PC-9 (cell line): ENCODE data around the gene FAM47E. TPM values are rescaled to one million over a fixed set of nuclear protein-coding genes. Genes with fewer than 3 reads are reported as not detected.

Source experiments
- BruUV-seq: library from RNA; stranded (reverse); fragments of 400-500 nt; replicated peaks from 2 replicates; lab custom pipeline; 2021; lab: Mats Ljungman, UMichigan
- CTCF ChIA-PET: fragments of 300-600 bp; sonication (Branson Sonifier 250); formaldehyde crosslinking; loops from one replicate; lab custom pipeline; 2022; ENCODE audit warnings: antibody characterized with exemption; lab: Charles Lee
- POLR2A ChIA-PET: fragments of 300-600 bp; sonication (Branson Sonifier 250); formaldehyde crosslinking; loops from one replicate; lab custom pipeline; 2022; ENCODE audit warnings: antibody characterized with exemption; ENCODE audit not compliant: unreplicated experiment; lab: Charles Lee
- DNase-seq, 2 experiments: peaks; one replicate each; pipeline versions ENCODE4 v3.0.0 to v3.0.0-alpha.2; 2015 to 2022; ENCODE audit warnings: mixed read lengths in 1 of 2
- H2AFZ ChIP-seq: fragments of 200-600 bp; sonication (generic); 2 replicates; pipeline ENCODE4 v1.8.1; 2017; ENCODE audit warnings: antibody characterized with exemption
- H3F3A ChIP-seq: fragments of 200-600 bp; sonication (generic); 2 replicates; pipeline ENCODE4 v1.8.1; 2017; ENCODE audit warnings: antibody characterized with exemption, mild to moderate bottlenecking, low read depth; ENCODE audit not compliant: insufficient read depth
- H3K27ac ChIP-seq: fragments of 200-600 bp; sonication (generic); 2 replicates; pipeline ENCODE4 v1.6.1; 2016; ENCODE audit warnings: mixed run types
- H3K27me3 ChIP-seq: fragments of 200-600 bp; sonication (generic); 2 replicates; pipeline ENCODE4 v1.6.1; 2016; ENCODE audit warnings: low read depth, mixed run types; ENCODE audit not compliant: insufficient read depth
- H3K36me3 ChIP-seq: fragments of 200-600 bp; sonication (generic); 2 replicates; pipeline ENCODE4 v1.6.1; 2016; ENCODE audit warnings: low read depth, mixed run types
- H3K4me1 ChIP-seq: fragments of 200-600 bp; sonication (generic); replicated peaks from 2 replicates; pipeline ENCODE4 v1.6.1; 2016; ENCODE audit warnings: mixed run types; ENCODE audit not compliant: insufficient read depth
- H3K4me2 ChIP-seq: fragments of 200-600 bp; sonication (generic); 2 replicates; pipeline ENCODE4 v1.6.1; 2017; ENCODE audit warnings: mixed run types
- H3K4me3 ChIP-seq: fragments of 200-600 bp; sonication (generic); 2 replicates; pipeline ENCODE4 v1.6.1; 2016; ENCODE audit warnings: mixed run types
- H3K79me2 ChIP-seq: fragments of 200-600 bp; sonication (generic); 2 replicates; pipeline ENCODE4 v1.6.1; 2017; ENCODE audit warnings: low read depth, mixed run types
- H3K9me2 ChIP-seq: fragments of 200-600 bp; sonication (generic); 2 replicates; pipeline ENCODE4 v1.8.1; 2017; ENCODE audit warnings: mild to moderate bottlenecking; ENCODE audit not compliant: insufficient read depth
- H3K9me3 ChIP-seq: fragments of 200-600 bp; sonication (generic); 2 replicates; pipeline ENCODE4 v1.8.1; 2016; ENCODE audit warnings: low read depth; ENCODE audit not compliant: insufficient read depth
- H4K20me1 ChIP-seq: fragments of 200-600 bp; sonication (generic); 2 replicates; pipeline ENCODE4 v1.8.1; 2017; ENCODE audit not compliant: insufficient read depth
- EZH2 ChIP-seq: fragments of 200-600 bp; sonication (generic); IDR thresholded peaks from 2 replicates; pipeline ENCODE4 v1.8.0; 2017; ENCODE audit warnings: antibody characterized with exemption, low read depth
- intact Hi-C: fragments of 100-400 bp; cut with micrococcal nuclease; formaldehyde crosslinking; loops from one replicate; pipeline ENCODE4 v1.10.0; 2022; ENCODE audit not compliant: unreplicated experiment
- total RNA-seq: library from RNA; stranded (reverse); gene quantifications from 2 replicates; pipeline ENCODE4 v1.2.3, GENCODE V29; 2021
- TF ChIP-seq, protein P1 (sequence below): fragments of 200-600 bp; sonication (generic); conservative IDR thresholded peaks from 2 replicates; pipeline ENCODE4 v1.6.1; 2017; ENCODE audit warnings: mixed run types, antibody characterized with exemption, mild to moderate bottlenecking, moderate library complexity

Gene FAM47E
- total RNA-seq, 1 experiment from 2014 or later, result 2.2 TPM

DNA sequence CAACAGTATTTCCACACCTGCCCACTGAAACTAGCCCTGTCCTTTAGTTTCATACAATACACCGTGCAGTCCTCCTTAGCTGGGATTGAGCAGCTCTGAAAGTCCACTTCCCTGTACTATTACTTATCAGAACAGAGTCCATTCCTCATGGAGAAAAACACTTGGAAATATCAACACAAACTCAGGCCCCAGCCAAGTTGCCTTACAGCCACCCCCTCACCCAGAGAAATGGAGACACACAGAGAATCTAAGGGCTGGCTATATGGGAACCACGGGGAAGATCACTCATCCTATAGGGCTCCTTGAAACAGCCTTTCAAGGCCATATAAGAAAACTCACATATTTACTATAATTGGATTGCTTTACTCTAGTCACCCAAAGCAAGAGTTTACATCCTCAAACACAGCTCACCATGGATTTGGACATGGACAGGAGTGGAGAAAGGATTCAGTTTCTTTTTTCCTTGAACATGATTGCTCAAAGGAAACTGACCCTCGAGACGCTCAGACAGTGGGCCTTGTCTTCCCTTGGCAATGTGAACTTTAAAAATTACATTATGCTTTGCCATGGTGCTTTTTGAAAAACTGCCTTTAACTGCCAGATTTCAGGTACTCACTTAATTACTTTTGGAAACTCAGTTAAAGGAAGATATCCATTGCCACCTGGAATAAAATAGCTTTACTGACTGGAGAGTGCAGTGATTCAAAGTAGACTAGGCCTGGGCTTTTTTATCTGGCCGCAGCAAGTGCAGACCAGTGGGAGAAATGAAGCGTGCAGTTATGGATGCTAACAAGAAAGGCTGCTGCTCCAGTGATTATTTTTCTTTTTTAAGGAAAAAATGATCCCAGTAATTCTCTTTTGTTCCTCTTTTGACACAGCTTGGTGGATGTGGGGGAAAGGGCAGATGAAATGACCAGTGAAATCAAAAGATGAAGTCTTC is 39.5 kb upstream of the FAM47E start:
- peaks cover 21% of the 10 kb centered on the region; the same call in 1 of the 2 replicates for H3F3A ChIP-seq
- ChIA-PET POLR2A (interaction anchor here (0.6 kb wide), 1 partner anchor 166 kb away, joined by 9 read pairs; no protein-coding TSS in a partner anchor), CTCF (no interaction called here)
- no peaks in the 10 kb centered on the region for H3K9me2 ChIP-seq
- peaks cover 58% of the 10 kb centered on the region for H3K79me2 ChIP-seq
- no peaks in the 10 kb centered on the region for H3K9me3 ChIP-seq
- BruUV-seq, result no TSS peak
- peaks cover 50% of the 10 kb centered on the region for H3K4me1 ChIP-seq
- DNase-seq, result no peak
- H3K4me3 ChIP-seq, result peak overlapping the region; percentile 81
- H3K27me3 ChIP-seq, result no peaks in the 10 kb centered on the region
- 0 out of 2 replicates have a peak, but pooled peaks cover 11% of the 10 kb centered on the region for H3K36me3 ChIP-seq
- H2AFZ ChIP-seq, result peak overlapping the region; percentile 83; the same call in 1 of the 2 replicates
- intact Hi-C loops, result loop anchor here (2.0 kb wide), 1 partner anchor 95 kb away; the partner anchor contains the start of gene STBD1
- 0 out of 2 replicates have a peak overlapping the region, but pooled peaks have one; percentile 89 for H3K27ac ChIP-seq
- peak overlapping the region; percentile 90 for H3K4me2 ChIP-seq
- TF ChIP-seq, protein P1, sequence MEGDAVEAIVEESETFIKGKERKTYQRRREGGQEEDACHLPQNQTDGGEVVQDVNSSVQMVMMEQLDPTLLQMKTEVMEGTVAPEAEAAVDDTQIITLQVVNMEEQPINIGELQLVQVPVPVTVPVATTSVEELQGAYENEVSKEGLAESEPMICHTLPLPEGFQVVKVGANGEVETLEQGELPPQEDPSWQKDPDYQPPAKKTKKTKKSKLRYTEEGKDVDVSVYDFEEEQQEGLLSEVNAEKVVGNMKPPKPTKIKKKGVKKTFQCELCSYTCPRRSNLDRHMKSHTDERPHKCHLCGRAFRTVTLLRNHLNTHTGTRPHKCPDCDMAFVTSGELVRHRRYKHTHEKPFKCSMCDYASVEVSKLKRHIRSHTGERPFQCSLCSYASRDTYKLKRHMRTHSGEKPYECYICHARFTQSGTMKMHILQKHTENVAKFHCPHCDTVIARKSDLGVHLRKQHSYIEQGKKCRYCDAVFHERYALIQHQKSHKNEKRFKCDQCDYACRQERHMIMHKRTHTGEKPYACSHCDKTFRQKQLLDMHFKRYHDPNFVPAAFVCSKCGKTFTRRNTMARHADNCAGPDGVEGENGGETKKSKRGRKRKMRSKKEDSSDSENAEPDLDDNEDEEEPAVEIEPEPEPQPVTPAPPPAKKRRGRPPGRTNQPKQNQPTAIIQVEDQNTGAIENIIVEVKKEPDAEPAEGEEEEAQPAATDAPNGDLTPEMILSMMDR, result no peak
- TF ChIP-seq EZH2, result no peak
- no peaks in the 10 kb centered on the region for H4K20me1 ChIP-seq

DNA sequence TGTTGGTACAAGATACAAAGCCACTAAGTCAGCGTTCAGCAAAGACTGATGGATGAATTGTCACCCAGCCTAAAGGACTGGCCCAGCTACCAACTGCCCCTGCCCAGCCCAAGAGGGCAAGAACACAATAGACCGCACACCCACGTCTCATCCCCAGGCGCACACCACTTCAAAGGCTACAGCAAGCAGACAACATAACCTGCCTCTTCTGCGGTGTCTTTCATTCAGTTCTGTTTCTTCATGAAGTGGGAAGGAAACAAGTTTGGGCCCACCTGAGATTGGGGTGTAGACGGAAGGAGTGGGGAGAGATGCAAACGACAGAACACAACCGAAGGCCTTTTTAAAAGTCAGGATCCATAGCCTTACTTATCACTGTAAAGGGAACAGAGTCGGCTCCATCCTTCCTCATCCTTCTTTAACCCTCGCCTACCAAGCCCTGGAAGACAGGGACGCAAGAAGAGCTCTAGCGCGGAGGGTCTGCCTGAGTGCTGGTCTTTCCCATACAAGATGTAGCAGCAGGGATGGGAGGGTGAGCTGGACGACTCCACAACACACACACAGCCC is 38.6 kb upstream of the FAM47E start:
- Histone ChIP-seq H3K27me3 (no peaks in the 10 kb centered on the region), H4K20me1 (no peaks in the 10 kb centered on the region), H3K9me2 (no peaks in the 10 kb centered on the region), H2AFZ (peak overlapping the region; percentile 83), H3K36me3 (0 out of 2 replicates have a peak, but pooled peaks cover 11% of the 10 kb centered on the region), H3K9me3 (no peaks in the 10 kb centered on the region), H3F3A (peaks cover 21% of the 10 kb centered on the region; the same call in 1 of the 2 replicates), H3K4me2 (peak overlapping the region; percentile 90), H3K79me2 (peaks cover 50% of the 10 kb centered on the region), H3K4me3 (peak overlapping the region; percentile 81), H3K27ac (peak overlapping the region; percentile 89), H3K4me1 (peaks cover 55% of the 10 kb centered on the region)
- ChIA-PET POLR2A (no interaction called here), CTCF (no interaction called here)
- no peak for DNase-seq
- TF ChIP-seq EZH2, result no peak
- TF ChIP-seq, protein P1, result no peak
- no TSS peak for BruUV-seq
- intact Hi-C loops, result loop anchor here (1.0 to 2.0 kb wide), 2 partner anchors 38 to 94 kb away; partner anchors contain the start of genes FAM47E and STBD1

DNA sequence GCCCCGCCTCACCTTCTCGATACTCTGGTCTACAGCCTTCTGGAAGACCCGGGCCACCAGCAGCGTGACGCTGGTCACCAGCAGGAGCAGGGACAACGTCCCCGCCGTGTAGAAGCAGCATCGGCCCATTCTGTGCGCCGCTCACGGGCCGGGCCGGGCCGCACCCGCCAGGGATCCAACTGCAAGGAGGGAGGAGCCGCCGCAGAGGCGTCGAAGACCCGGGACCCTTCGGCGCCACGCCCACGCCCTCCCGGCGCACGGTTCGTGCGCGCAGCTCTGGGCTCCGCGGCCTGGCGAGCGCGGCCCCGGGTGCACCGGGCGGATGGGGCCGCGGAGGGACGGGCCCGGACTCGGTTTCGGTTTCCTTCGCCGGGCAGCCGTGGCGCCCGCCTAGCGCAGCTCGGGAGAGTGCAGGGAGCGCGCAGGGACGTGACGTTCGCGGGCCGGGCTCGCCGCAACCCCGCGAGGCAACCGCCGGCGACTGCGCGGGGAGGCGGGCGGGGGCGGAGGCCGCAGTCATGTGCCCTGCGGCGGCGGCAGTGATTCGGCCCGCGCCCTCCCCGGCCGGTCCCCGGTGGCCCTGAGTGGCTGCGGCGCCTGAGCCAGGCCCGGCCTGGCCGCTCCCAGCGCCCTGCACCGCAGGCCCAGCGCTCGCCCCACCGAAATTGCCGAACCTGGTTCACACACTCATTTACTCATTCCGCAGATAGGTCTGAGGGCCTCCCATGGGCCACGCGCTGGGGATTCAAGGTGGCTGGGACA is 37.9 kb upstream of the FAM47E start, which contains the start of gene SCARB2:
Gene SCARB2 (minus strand): TSS at position 410 of the 762 bp plus-strand sequence. CDS start 281 bp downstream, at position 129.
- Histone ChIP-seq H3K4me2 (peak within 1 kb of the TSS; percentile 95), H3K36me3 (0 out of 2 replicates have a peak, but pooled peaks cover 11% of the 10 kb centered on the region), H3K27me3 (no peaks in the 10 kb centered on the region), H3K4me1 (peaks cover 49% of the 10 kb centered on the region), H3K27ac (peak within 1 kb of the TSS; percentile 89), H3K4me3 (peak within 1 kb of the TSS; percentile 81), H3K9me2 (no peaks in the 10 kb centered on the region), H3K79me2 (peaks cover 43% of the 10 kb centered on the region), H4K20me1 (no peaks in the 10 kb centered on the region), H2AFZ (peak within 1 kb of the TSS; percentile 92), H3K9me3 (no peaks in the 10 kb centered on the region), H3F3A (peaks cover 21% of the 10 kb centered on the region; the same call in 1 of the 2 replicates)
- DNase-seq, result peak; percentile 58 to 84
- TF ChIP-seq, protein P1, result no peak
- TF ChIP-seq EZH2, result no peak
- intact Hi-C loops, result loop anchor here (1.0 to 2.0 kb wide), 2 partner anchors 38 to 93 kb away; partner anchors contain the start of genes FAM47E and STBD1
- BruUV-seq, result no TSS peak
- ChIA-PET CTCF (no interaction called here), POLR2A (no interaction called here)
